Gastrocnemius medialis (tissue), 4 donors: ENCODE results near the gene PML. TPM values are rescaled to one million over a fixed set of nuclear protein-coding genes. Genes with fewer than 3 reads are reported as not detected.

Experiments
- ATAC-seq, 2 donors: fragments of 150-250 bp; one replicate each; pipeline ENCODE4 v1.9.1; 2016
- DNase-seq, 2 donors: peaks; one replicate each; pipeline ENCODE4 v3.0.0-alpha.2; 2019
- H3K27ac ChIP-seq, 4 donors: fragments of 200-600 bp; sonication (generic); 1 replicate in 1 of 4; 2 replicates in 3 of 4; pipeline ENCODE4 v1.5.1; 2016 to 2018; ENCODE audit warnings: mild to moderate bottlenecking in 2 of 4, moderate library complexity in 1 of 4
- H3K27me3 ChIP-seq, 3 donors: fragments of 200-600 bp; sonication (generic) in 2 of 3; 1 replicate in 1 of 3; 2 replicates in 2 of 3; pipeline versions ENCODE4 v1.5.1 to v1.6.0; 2016 to 2019; ENCODE audit warnings: mild to moderate bottlenecking in 1 of 3, moderate library complexity in 1 of 3
- H3K36me3 ChIP-seq, 2 donors: fragments of 200-600 bp; sonication (generic) in 1 of 2; one replicate each; pipeline ENCODE4 v1.5.1; 2017 to 2018
- H3K4me1 ChIP-seq, 2 donors: fragments of 200-600 bp; sonication (generic) in 1 of 2; one replicate each; pipeline ENCODE4 v1.5.1; 2016 to 2017; ENCODE audit warnings: mild to moderate bottlenecking in 2 of 2
- H3K4me3 ChIP-seq, 4 donors: fragments of 200-600 bp; sonication (generic) in 3 of 4; 1 replicate in 1 of 4; 2 replicates in 3 of 4; pipeline ENCODE4 v1.5.1; 2016 to 2019; ENCODE audit warnings: mild to moderate bottlenecking in 2 of 4
- H3K9me3 ChIP-seq, 3 donors: fragments of 200-600 bp; sonication (generic) in 2 of 3; 1 replicate in 1 of 3; 2 replicates in 2 of 3; pipeline ENCODE4 v1.5.1; 2016 to 2019
- CTCF ChIP-seq, 5 experiments: fragments of 450-650 bp in 3 of 5; fragments of 200-600 bp in 2 of 5; sonication (generic) in 2 of 5; IDR thresholded peaks in 4 of 5; conservative IDR thresholded peaks in 1 of 5; 1 replicate in 4 of 5; 2 replicates in 1 of 5; pipeline ENCODE4 v1.5.1; 2016 to 2019; ENCODE audit warnings: antibody characterized with exemption in 5 of 5, mild to moderate bottlenecking in 3 of 5, moderate library complexity in 3 of 5
- POLR2A ChIP-seq, 2 donors: fragments of 450-650 bp; IDR thresholded peaks; one replicate each; pipeline ENCODE4 v1.6.1; 2017; ENCODE audit warnings: antibody characterized with exemption in 2 of 2, mild to moderate bottlenecking in 2 of 2, moderate library complexity in 2 of 2
- in situ Hi-C, 4 donors: fragments of 200-750 bp; cut with MboI; loops; one replicate each; pipeline versions ENCODE4 v1.15.0 to v1.8.0; 2017; ENCODE audit warnings: low sequenced_read_pairs in 4 of 4
- intact Hi-C: fragments of 100-400 bp; cut with DNase I; formaldehyde crosslinking; loops from one replicate; pipeline ENCODE4 v1.15.1; 2023; ENCODE audit warnings: low total_unique reads
- total RNA-seq, 4 donors: library from RNA; depleted of rRNA; stranded (reverse); fragments of >200 nt; gene quantifications; one replicate each; pipeline versions ENCODE4 v1.1.0 to v1.2.3, GENCODE V29; 2016

The PML gene
- total RNA-seq, 4 donors from 2014 or later, result 17.3 to 42.1 (median 21.2) TPM

- no peak for TF ChIP-seq CTCF (IDR thresholded peaks at IDR 0.05 in 4 of 5, conservative IDR thresholded peaks at IDR 0.05 in 1 of 5)
- TF ChIP-seq POLR2A (IDR thresholded peaks at IDR 0.05), result no peak
- Histone ChIP-seq H3K36me3 (peaks cover 0 to 8% of the 10 kb centered on the region in 2 donors), H3K4me1 (peaks cover 9 to 13% of the 10 kb centered on the region in 2 donors), H3K27me3 (no peaks in the 10 kb centered on the region), H3K4me3 (no peak overlapping the region), H3K9me3 (no peaks in the 10 kb centered on the region), H3K27ac (peak overlapping the region; percentile 28 to 67 (median 57))
- DNase-seq (no peak), ATAC-seq (no peak)
- intact Hi-C loops (no loop called here), in situ Hi-C loops (loop anchor here in 1 of 4 donors (10.0 kb wide), 1 partner anchor 59 kb away; no protein-coding TSS in a partner anchor)
Observed at GRCh38 chr15:74043425-74044266, 49.1 kb downstream of the PML start.

- Histone ChIP-seq H3K27ac (peak overlapping the region; percentile 28 to 67 (median 57)), H3K4me1 (peaks cover 9 to 13% of the 10 kb centered on the region in 2 donors), H3K9me3 (no peaks in the 10 kb centered on the region), H3K36me3 (peaks cover 0 to 8% of the 10 kb centered on the region in 2 donors), H3K4me3 (no peak overlapping the region), H3K27me3 (no peaks in the 10 kb centered on the region)
- DNase-seq (peak in 1 of 2 donors; percentile 38), ATAC-seq (peak; percentile 10 to 19)
- TF ChIP-seq CTCF (IDR thresholded peaks at IDR 0.05 in 4 of 5, conservative IDR thresholded peaks at IDR 0.05 in 1 of 5), result no peak
- TF ChIP-seq POLR2A (IDR thresholded peaks at IDR 0.05), result no peak
- in situ Hi-C loops (loop anchor here in 1 of 4 donors (10.0 kb wide), 1 partner anchor 60 kb away; no protein-coding TSS in a partner anchor), intact Hi-C loops (no loop called here)
Observed at GRCh38 chr15:74044267-74045110, 50.0 kb downstream of the PML start.

DNA sequence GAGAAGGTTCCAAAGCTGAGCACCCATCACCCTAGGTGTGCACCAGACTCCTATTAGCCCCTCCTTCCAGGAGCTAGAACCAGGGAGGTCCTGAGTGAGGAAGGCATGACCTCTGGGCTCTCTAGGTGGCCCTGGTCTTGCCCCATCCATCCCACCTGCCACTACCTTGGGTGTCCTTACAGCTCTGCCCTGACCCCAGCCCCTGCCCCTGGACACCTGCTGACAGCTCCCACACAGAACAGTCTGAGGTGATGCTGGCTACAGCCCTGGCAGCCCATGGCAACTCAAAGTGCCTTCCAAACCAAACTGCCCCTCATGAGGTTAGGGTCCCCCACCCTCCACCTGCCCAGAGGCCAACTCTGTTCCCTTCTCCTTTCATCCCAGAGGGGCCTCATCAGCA lies 50.7 kb downstream of the PML start:
- in situ Hi-C loops (loop anchor here in 1 of 4 donors (10.0 kb wide), 1 partner anchor 60 kb away; no protein-coding TSS in a partner anchor), intact Hi-C loops (no loop called here)
- Histone ChIP-seq H3K27me3 (no peaks in the 10 kb centered on the region), H3K27ac (no peak overlapping the region), H3K9me3 (no peaks in the 10 kb centered on the region), H3K4me1 (peaks cover 9 to 11% of the 10 kb centered on the region in 2 donors), H3K4me3 (no peak overlapping the region), H3K36me3 (peaks cover 0 to 8% of the 10 kb centered on the region in 2 donors)
- no peak for TF ChIP-seq CTCF (IDR thresholded peaks at IDR 0.05 in 4 of 5, conservative IDR thresholded peaks at IDR 0.05 in 1 of 5)
- TF ChIP-seq POLR2A (IDR thresholded peaks at IDR 0.05), result no peak
- DNase-seq (no peak), ATAC-seq (no peak)

GRCh38 chr15:74045636-74046274 lies 51.2 kb downstream of the PML start:
- Histone ChIP-seq H3K4me1 (peaks cover 6 to 13% of the 10 kb centered on the region in 2 donors), H3K27me3 (no peaks in the 10 kb centered on the region), H3K9me3 (no peaks in the 10 kb centered on the region), H3K4me3 (no peak overlapping the region), H3K36me3 (peaks cover 0 to 8% of the 10 kb centered on the region in 2 donors), H3K27ac (no peak overlapping the region)
- DNase-seq (no peak), ATAC-seq (no peak)
- in situ Hi-C loops (loop anchor here in 1 of 4 donors (10.0 kb wide), 1 partner anchor 61 kb away; no protein-coding TSS in a partner anchor), intact Hi-C loops (no loop called here)
- no peak for TF ChIP-seq POLR2A (IDR thresholded peaks at IDR 0.05)
- no peak for TF ChIP-seq CTCF (IDR thresholded peaks at IDR 0.05 in 4 of 5, conservative IDR thresholded peaks at IDR 0.05 in 1 of 5)
